Gastroesophageal sphincter (tissue), 3 donors: ENCODE results near the gene PDK4.

Experiments
- CTCF ChIP-seq, 4 experiments: fragments of 200-600 bp in 2 of 4; fragments of 450-650 bp in 2 of 4; sonication (generic) in 1 of 4; IDR thresholded peaks; one replicate each; pipeline ENCODE4 v1.5.1; 2017 to 2019; ENCODE audit warnings: antibody characterized with exemption in 4 of 4, mild to moderate bottlenecking in 2 of 4, moderate library complexity in 2 of 4
- POLR2A ChIP-seq, 2 donors: fragments of 450-650 bp; IDR thresholded peaks; one replicate each; pipeline ENCODE4 v1.6.1; 2017; ENCODE audit warnings: antibody characterized with exemption in 2 of 2, mild to moderate bottlenecking in 2 of 2, moderate library complexity in 1 of 2
- POLR2AphosphoS5 ChIP-seq: sonication (generic); formaldehyde crosslinking; IDR thresholded peaks from one replicate; pipeline ENCODE4 v1.6.1; 2017; ENCODE audit warnings: antibody characterized with exemption

- TF ChIP-seq POLR2AphosphoS5 (no peak), CTCF (IDR thresholded peaks at IDR 0.05) (no peak), POLR2A (IDR thresholded peaks at IDR 0.05) (no peak)
Measured at GRCh38 chr7:95620631-95621030, 24.3 kb upstream of the PDK4 start.
